Panc1 (cell line): ENCODE measurements around the gene ATG13. TPM values are rescaled to one million over a fixed set of nuclear protein-coding genes. Genes with fewer than 3 reads are reported as not detected.
A peak's percentile ranks its signal among the peaks of the same experiment; 100 is the strongest.

Source experiments
- ATAC-seq: fragments of 200-7000 bp; cut with Tn5 transposase; 2 replicates; pipeline ENCODE4 v1.9.1; 2020; ENCODE audit warnings: mild to moderate bottlenecking, moderate library complexity
- BruUV-seq: library from RNA; stranded (reverse); fragments of 400-500 nt; replicated peaks from 2 replicates; lab custom pipeline; 2021; lab: Mats Ljungman, UMichigan
- CTCF ChIA-PET: fragments of 300-600 bp; sonication (Branson Sonifier 250); formaldehyde crosslinking; loops from one replicate; lab custom pipeline; 2022; ENCODE audit warnings: antibody characterized with exemption; lab: Charles Lee
- POLR2A ChIA-PET: fragments of 300-600 bp; sonication (Branson Sonifier 250); formaldehyde crosslinking; loops from one replicate; lab custom pipeline; 2022; ENCODE audit warnings: antibody characterized with exemption; lab: Charles Lee
- DNase-seq: peaks from one replicate; pipeline ENCODE4 v3.0.0-alpha.2; 2010; ENCODE audit warnings: low read depth, low spot score
- H3K27ac ChIP-seq: 2 replicates; pipeline ENCODE4 v1.5.1; 2011; ENCODE audit warnings: mild to moderate bottlenecking, low read length, inconsistent platforms
- H3K27me3 ChIP-seq: fragments of 200-500 bp; sonication (Bioruptor generic); 2 replicates; pipeline ENCODE4 v1.6.0; 2014; ENCODE audit warnings: low read length, inconsistent platforms; ENCODE audit not compliant: control insufficient read depth, insufficient read depth
- H3K36me3 ChIP-seq: fragments of 200-500 bp; sonication (Bioruptor generic); 2 replicates; pipeline ENCODE4 v1.5.1; 2014; ENCODE audit warnings: inconsistent platforms, mild to moderate bottlenecking, low read length, moderate library complexity; ENCODE audit not compliant: control insufficient read depth, insufficient read depth
- H3K4me1 ChIP-seq: 2 replicates; pipeline ENCODE4 v1.5.1; 2011; ENCODE audit warnings: inconsistent platforms, mild to moderate bottlenecking, low read length, moderate library complexity; ENCODE audit not compliant: control insufficient read depth, insufficient read depth
- H3K4me3 ChIP-seq, 2 experiments: 2 replicates each; pipeline ENCODE4 v1.5.1; 2011 to 2012; ENCODE audit warnings: low read depth in 2 of 2, low read length in 2 of 2, mild to moderate bottlenecking in 2 of 2, inconsistent platforms in 1 of 2, moderate library complexity in 1 of 2
- H3K9me3 ChIP-seq: fragments of 200-500 bp; sonication (Bioruptor generic); 2 replicates; pipeline ENCODE4 v1.5.1; 2014; ENCODE audit warnings: low read depth, mild to moderate bottlenecking, inconsistent platforms, low read length, moderate library complexity; ENCODE audit not compliant: control insufficient read depth, insufficient read depth
- POLR2AphosphoS5 ChIP-seq: IDR thresholded peaks from 2 replicates; pipeline ENCODE4 v1.6.1; 2012; ENCODE audit warnings: mild to moderate bottlenecking, low read depth, low read length, moderate library complexity
- SIN3A ChIP-seq: IDR thresholded peaks from 2 replicates; pipeline ENCODE4 v1.6.1; 2012; ENCODE audit warnings: low read depth, mild to moderate bottlenecking, low read length, moderate library complexity, borderline replicate concordance; ENCODE audit not compliant: insufficient read depth
- TCF7L2 ChIP-seq: IDR thresholded peaks from 2 replicates; pipeline ENCODE4 v1.6.1; 2011; ENCODE audit warnings: mild to moderate bottlenecking, low read depth, low read length, inconsistent platforms
- in situ Hi-C: cut with HindIII; loops from 2 replicates; pipeline ENCODE4 v1.10.0; 2016; ENCODE audit warnings: low sequenced_read_pairs, low pct_unique_long_range_greater_than_20kb
- intact Hi-C: fragments of 100-400 bp; cut with micrococcal nuclease; formaldehyde crosslinking; loops from one replicate; pipeline ENCODE4 v1.10.0; 2022; ENCODE audit not compliant: unreplicated experiment
- total RNA-seq: library from RNA; stranded (reverse); gene quantifications from one replicate; pipeline ENCODE4 v1.2.1, GENCODE V29; 2021; ENCODE audit not compliant: unreplicated experiment
- TF ChIP-seq, protein P1 (sequence below): fragments of 450-650 bp; IDR thresholded peaks from 2 replicates; pipeline ENCODE4 v1.5.1; 2017; ENCODE audit warnings: mild to moderate bottlenecking
- TF ChIP-seq, protein P2 (sequence below), 2 experiments: IDR thresholded peaks; 2 replicates each; pipeline ENCODE4 v1.6.1; 2011 to 2012; ENCODE audit warnings: low read depth in 2 of 2, control low read depth in 1 of 2, low read length in 1 of 2, mild to moderate bottlenecking in 1 of 2, moderate library complexity in 1 of 2; ENCODE audit not compliant: insufficient read depth in 1 of 2

The ATG13 gene
- total RNA-seq, 1 experiment from 2014 or later: 57.9 TPM

DNA sequence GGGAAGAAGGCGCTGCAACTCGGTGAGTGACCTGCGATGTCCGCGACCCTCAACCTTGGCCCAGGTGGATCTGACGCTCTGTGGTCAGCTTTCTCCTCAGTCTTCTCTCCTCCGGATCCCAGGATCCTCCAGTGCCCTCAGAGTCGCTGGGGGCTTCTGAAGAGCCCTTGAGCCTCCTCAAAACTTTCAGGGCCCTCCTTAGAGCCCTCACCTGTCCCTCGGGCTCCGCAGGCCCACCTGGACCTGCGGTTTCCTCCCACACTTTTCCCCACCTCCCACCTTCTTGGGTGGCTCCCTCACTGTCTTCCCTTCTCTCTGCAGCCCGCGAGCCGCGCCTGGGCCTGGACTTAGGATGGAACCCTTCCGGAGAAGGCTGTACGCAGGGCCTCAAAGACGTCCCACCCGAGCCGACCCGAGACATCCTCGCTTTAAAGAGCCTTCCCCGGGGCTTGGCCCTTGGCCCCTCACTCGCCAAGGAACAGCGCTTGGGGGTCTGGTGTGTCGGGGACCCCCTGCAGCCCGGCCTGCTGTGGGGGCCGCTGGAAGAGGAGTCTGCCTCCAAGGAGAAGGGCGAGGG, 83.8 kb downstream of the ATG13 start:
- peaks cover 8% of the 10 kb centered on the region; the same call in 1 of the 2 replicates for H3K4me1 ChIP-seq
- POLR2A ChIA-PET: interaction anchor here (0.6 kb wide), 1 partner anchor 36 kb away, joined by 3 read pairs; no protein-coding TSS in a partner anchor
- peak overlapping the region; percentile 90 to 99 for H3K4me3 ChIP-seq
- no peaks in the 10 kb centered on the region for H3K9me3 ChIP-seq
- CTCF ChIA-PET: no interaction called here
- intact Hi-C loops: no loop called here
- TF ChIP-seq, protein P1, sequence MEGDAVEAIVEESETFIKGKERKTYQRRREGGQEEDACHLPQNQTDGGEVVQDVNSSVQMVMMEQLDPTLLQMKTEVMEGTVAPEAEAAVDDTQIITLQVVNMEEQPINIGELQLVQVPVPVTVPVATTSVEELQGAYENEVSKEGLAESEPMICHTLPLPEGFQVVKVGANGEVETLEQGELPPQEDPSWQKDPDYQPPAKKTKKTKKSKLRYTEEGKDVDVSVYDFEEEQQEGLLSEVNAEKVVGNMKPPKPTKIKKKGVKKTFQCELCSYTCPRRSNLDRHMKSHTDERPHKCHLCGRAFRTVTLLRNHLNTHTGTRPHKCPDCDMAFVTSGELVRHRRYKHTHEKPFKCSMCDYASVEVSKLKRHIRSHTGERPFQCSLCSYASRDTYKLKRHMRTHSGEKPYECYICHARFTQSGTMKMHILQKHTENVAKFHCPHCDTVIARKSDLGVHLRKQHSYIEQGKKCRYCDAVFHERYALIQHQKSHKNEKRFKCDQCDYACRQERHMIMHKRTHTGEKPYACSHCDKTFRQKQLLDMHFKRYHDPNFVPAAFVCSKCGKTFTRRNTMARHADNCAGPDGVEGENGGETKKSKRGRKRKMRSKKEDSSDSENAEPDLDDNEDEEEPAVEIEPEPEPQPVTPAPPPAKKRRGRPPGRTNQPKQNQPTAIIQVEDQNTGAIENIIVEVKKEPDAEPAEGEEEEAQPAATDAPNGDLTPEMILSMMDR: no peak
- TF ChIP-seq TCF7L2: no peak
- no peak for TF ChIP-seq POLR2AphosphoS5
- TF ChIP-seq SIN3A: no peak
- TF ChIP-seq, protein P2, sequence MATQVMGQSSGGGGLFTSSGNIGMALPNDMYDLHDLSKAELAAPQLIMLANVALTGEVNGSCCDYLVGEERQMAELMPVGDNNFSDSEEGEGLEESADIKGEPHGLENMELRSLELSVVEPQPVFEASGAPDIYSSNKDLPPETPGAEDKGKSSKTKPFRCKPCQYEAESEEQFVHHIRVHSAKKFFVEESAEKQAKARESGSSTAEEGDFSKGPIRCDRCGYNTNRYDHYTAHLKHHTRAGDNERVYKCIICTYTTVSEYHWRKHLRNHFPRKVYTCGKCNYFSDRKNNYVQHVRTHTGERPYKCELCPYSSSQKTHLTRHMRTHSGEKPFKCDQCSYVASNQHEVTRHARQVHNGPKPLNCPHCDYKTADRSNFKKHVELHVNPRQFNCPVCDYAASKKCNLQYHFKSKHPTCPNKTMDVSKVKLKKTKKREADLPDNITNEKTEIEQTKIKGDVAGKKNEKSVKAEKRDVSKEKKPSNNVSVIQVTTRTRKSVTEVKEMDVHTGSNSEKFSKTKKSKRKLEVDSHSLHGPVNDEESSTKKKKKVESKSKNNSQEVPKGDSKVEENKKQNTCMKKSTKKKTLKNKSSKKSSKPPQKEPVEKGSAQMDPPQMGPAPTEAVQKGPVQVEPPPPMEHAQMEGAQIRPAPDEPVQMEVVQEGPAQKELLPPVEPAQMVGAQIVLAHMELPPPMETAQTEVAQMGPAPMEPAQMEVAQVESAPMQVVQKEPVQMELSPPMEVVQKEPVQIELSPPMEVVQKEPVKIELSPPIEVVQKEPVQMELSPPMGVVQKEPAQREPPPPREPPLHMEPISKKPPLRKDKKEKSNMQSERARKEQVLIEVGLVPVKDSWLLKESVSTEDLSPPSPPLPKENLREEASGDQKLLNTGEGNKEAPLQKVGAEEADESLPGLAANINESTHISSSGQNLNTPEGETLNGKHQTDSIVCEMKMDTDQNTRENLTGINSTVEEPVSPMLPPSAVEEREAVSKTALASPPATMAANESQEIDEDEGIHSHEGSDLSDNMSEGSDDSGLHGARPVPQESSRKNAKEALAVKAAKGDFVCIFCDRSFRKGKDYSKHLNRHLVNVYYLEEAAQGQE (IDR thresholded peaks at IDR 0.05; ENCODE audit: insufficient read depth in 1 of 2, low read depth in 2 of 2, low read length in 1 of 2): no peak
- peak; percentile 17 for ATAC-seq
- peak overlapping the region; percentile 99 for H3K27ac ChIP-seq
- H3K27me3 ChIP-seq: no peaks in the 10 kb centered on the region
- H3K36me3 ChIP-seq: peaks cover 10% of the 10 kb centered on the region
- BruUV-seq: TSS peak; percentile 89
- in situ Hi-C loops: no loop called here
- no peak for DNase-seq

DNA sequence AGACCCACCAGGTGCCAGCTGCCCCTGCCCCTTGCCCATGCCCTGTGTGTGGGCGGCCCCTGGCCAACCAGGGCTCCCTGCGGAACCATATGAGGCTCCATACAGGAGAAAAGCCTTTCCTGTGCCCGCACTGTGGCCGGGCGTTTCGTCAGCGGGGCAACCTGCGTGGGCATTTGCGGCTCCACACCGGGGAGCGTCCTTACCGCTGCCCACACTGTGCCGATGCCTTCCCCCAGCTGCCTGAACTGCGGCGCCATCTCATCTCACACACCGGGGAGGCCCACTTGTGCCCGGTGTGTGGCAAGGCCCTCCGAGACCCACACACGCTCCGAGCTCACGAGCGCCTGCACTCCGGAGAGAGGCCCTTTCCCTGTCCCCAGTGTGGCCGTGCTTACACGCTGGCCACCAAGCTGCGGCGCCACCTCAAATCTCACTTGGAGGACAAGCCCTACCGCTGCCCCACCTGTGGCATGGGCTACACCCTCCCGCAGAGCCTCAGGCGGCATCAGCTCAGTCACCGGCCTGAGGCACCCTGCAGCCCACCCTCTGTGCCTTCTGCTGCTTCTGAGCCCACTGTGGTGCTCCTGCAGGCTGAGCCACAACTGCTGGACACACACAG, 87.8 kb downstream of the ATG13 start:
- Histone ChIP-seq H3K27me3 (no peaks in the 10 kb centered on the region), H3K36me3 (peaks cover 10% of the 10 kb centered on the region), H3K4me3 (no peak overlapping the region), H3K27ac (no peak overlapping the region), H3K9me3 (no peaks in the 10 kb centered on the region), H3K4me1 (peaks cover 8% of the 10 kb centered on the region; the same call in 1 of the 2 replicates)
- ChIA-PET CTCF (no interaction called here), POLR2A (no interaction called here)
- no TSS peak for BruUV-seq
- no peak for DNase-seq
- intact Hi-C loops: no loop called here
- in situ Hi-C loops: no loop called here
- no peak for ATAC-seq
- no peak for TF ChIP-seq TCF7L2
- TF ChIP-seq POLR2AphosphoS5: no peak
- TF ChIP-seq SIN3A: no peak

DNA sequence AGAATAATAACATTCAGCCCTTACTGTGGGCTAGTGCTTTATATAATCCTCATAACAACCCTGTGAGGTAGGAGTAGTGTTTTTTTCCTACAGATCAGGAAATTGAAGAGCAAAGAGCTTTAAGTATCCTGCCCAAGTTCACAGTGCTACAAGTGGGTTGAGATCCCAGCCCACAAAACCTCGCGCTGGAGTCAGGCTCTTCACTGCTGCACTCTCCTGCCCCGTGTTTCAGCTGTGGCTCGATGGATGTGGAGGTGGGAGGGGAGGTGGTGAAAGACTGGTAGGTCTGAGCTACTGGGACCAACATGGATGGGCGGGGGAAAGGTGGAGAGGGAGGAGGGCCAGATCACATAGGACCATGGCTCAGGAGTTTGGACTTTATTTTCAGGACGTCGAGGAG, 89.5 kb downstream of the ATG13 start:
- Histone ChIP-seq H3K36me3 (peaks cover 5% of the 10 kb centered on the region), H3K4me1 (peaks cover 8% of the 10 kb centered on the region; the same call in 1 of the 2 replicates), H3K9me3 (no peaks in the 10 kb centered on the region), H3K27ac (no peak overlapping the region), H3K27me3 (no peaks in the 10 kb centered on the region), H3K4me3 (no peak overlapping the region)
- in situ Hi-C loops: no loop called here
- TF ChIP-seq SIN3A (no peak), TCF7L2 (no peak), POLR2AphosphoS5 (no peak)
- TF ChIP-seq, protein P2 (IDR thresholded peaks at IDR 0.05; ENCODE audit: insufficient read depth in 1 of 2, low read depth in 2 of 2, low read length in 1 of 2): no peak
- TF ChIP-seq, protein P1: no peak
- POLR2A ChIA-PET: interaction anchor here (0.6 kb wide), 1 partner anchor 116 kb away, joined by 3 read pairs; no protein-coding TSS in a partner anchor
- no TSS peak for BruUV-seq
- no peak for ATAC-seq
- CTCF ChIA-PET: no interaction called here
- DNase-seq: no peak
- intact Hi-C loops: no loop called here
